AG10803 (cell line): ENCODE measurements around the gene ABHD2.

ENCODE experiments used
- DNase-seq: peaks from one replicate; pipeline ENCODE4 v3.0.0; 2010; ENCODE audit warnings: low read depth
- H3K4me3 ChIP-seq: 2 replicates; pipeline ENCODE4 v1.5.1; 2011; ENCODE audit warnings: mild to moderate bottlenecking, low read length, control low read depth
- CTCF ChIP-seq: conservative IDR thresholded peaks from 2 replicates; pipeline ENCODE4 v1.5.1; 2011; ENCODE audit warnings: mild to moderate bottlenecking, low read length, control low read depth, inconsistent platforms

ABHD2 gene

GRCh38 chr15:89103481-89104171, 15.4 kb downstream of the ABHD2 start:
- H3K4me3 ChIP-seq: no peak overlapping the region
- no peak for DNase-seq
- TF ChIP-seq CTCF: no peak

DNA sequence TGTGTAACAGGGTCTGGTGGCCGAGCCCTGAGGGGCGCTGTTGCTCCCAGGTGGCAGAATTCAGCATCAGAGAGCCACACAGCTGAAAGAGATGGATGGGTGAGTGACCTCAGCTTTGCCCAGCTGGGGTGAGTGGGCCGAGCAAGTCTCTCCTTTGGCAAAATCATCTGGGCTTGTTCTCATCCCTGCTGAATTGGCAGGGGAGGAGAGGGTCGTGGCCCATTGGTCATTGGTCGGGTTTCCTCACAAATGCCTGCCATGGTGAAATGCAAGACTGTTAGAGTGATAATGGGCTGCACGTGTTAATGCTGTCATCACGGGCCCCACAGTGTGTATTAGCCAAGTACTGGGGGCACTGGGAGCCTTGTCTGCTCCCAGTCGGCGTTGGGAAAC, 15.9 kb downstream of the ABHD2 start:
- no peak for TF ChIP-seq CTCF
- peak; percentile 43 for DNase-seq
- H3K4me3 ChIP-seq: no peak overlapping the region

GRCh38 chr15:89105147-89105546, 16.9 kb downstream of the ABHD2 start:
- TF ChIP-seq CTCF: no peak
- no peak overlapping the region for H3K4me3 ChIP-seq
- peak; percentile 96 for DNase-seq

DNA sequence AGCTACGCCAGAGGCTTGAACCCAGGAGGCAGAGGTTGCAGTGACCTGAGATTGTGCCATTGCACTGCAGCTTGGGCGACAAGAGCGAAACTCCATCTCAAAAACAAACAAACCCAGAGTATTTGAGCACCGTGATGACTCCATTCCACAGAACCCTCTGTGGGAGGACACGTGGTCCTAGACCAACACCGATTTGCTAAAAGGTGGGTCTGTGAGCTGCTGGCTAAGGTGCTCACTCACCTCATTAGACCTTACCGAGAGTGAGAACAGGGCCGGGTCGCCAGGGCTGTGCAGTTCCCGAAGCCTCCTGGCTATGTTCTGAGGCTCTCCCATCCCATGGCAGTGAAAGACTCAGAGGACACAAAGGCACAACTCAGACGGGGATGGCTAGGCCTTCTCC, 17.9 kb downstream of the ABHD2 start:
- H3K4me3 ChIP-seq: no peak overlapping the region
- TF ChIP-seq CTCF: no peak
- DNase-seq: no peak

DNA sequence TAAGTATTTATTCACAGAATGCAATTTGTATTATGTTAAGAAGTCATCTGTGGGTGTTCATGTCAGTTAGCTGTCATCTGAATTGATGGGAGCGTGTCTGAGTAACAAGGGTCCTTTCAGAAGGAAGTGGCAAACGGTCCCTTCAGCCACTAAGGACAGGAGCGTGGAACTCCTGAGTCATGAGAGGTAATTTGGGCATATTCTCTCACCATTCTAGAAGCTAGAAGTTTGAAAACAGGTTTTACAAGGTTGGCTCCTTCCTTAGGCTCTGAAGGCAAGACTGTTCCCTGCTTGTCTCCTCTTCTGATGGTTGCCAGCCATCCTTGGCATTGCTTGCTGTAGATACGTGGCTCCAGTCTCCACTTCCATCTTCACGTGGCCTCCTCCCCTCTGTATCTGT, 19.7 kb downstream of the ABHD2 start:
- TF ChIP-seq CTCF: no peak
- no peak overlapping the region for H3K4me3 ChIP-seq
- no peak for DNase-seq

DNA sequence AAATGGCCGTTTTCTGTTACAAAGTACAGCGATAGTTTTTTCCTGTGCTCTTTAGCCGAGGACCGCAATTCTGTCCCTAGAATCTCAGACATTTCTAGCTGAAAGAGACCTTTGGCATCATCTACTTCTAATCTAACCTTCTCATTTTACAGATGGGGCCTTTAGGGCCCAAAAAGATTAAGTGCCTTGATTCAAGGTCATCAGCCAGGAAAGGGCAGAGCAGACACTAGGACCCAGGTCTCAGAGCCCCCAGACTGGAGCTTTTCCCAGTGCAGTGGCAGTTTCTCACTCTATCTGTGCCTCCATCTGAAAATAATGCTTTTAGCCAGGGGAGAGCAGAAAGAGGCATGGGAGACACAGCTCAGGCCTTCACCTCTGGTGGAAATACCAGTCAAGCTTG, 20.6 kb downstream of the ABHD2 start:
- no peak overlapping the region for H3K4me3 ChIP-seq
- no peak for DNase-seq
- no peak for TF ChIP-seq CTCF

- H3K4me3 ChIP-seq: no peak overlapping the region
- no peak for DNase-seq
- no peak for TF ChIP-seq CTCF
Observed at GRCh38 chr15:89109238-89109637, 21.0 kb downstream of the ABHD2 start.
